Measurements from ENCODE around the gene PRDM16. TPM values are rescaled to one million over a fixed set of nuclear protein-coding genes. Genes with fewer than 3 reads are reported as not detected.

The PRDM16 gene
- total RNA-seq, 2 donors from 2014 or later: 0.79 to 6.1 TPM

- TF ChIP-seq, protein P1, sequence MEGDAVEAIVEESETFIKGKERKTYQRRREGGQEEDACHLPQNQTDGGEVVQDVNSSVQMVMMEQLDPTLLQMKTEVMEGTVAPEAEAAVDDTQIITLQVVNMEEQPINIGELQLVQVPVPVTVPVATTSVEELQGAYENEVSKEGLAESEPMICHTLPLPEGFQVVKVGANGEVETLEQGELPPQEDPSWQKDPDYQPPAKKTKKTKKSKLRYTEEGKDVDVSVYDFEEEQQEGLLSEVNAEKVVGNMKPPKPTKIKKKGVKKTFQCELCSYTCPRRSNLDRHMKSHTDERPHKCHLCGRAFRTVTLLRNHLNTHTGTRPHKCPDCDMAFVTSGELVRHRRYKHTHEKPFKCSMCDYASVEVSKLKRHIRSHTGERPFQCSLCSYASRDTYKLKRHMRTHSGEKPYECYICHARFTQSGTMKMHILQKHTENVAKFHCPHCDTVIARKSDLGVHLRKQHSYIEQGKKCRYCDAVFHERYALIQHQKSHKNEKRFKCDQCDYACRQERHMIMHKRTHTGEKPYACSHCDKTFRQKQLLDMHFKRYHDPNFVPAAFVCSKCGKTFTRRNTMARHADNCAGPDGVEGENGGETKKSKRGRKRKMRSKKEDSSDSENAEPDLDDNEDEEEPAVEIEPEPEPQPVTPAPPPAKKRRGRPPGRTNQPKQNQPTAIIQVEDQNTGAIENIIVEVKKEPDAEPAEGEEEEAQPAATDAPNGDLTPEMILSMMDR (IDR thresholded peaks at IDR 0.05): no peak
- Histone ChIP-seq H3K9ac (ENCODE audit: low read depth in 2 of 2, low read length in 2 of 2) (no peak overlapping the region), H3K4me1 (no peaks in the 10 kb centered on the region), H3K9me3 (no peaks in the 10 kb centered on the region), H3K36me3 (no peaks in the 10 kb centered on the region), H3K4me3 (no peak overlapping the region), H3K27me3 (no peaks in the 10 kb centered on the region), H3K27ac (no peak overlapping the region)
- intact Hi-C loops (cut with DNase I): no loop called here
- DNase-seq: no peak
Measured at GRCh38 chr1:3443807-3444206, 374.8 kb downstream of the PRDM16 start.

DNA sequence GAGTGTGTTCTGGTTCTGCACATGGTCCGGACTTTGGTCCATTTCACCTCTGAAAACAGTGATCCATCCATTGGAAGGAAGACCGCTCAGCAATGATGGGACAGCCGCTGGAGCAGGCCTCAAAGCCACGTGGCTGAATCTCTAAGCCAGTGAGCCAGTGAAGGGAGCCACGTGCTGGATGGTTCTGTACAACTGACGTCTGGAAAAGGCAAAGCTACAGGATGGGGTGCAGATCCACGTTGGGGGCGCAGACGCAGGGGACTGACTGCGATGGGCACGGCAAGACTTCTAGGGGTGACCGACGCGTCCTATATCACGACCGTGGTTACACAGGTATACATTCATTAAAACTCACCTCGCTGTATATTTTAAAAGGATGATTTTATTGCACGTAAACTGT lies 375.3 kb downstream of the PRDM16 start:
- TF ChIP-seq, protein P1 (IDR thresholded peaks at IDR 0.05): no peak
- no peaks in the 10 kb centered on the region for H3K36me3 ChIP-seq
- H3K4me1 ChIP-seq: no peaks in the 10 kb centered on the region
- no peaks in the 10 kb centered on the region for H3K27me3 ChIP-seq
- no peak overlapping the region for H3K27ac ChIP-seq
- no peak for DNase-seq
- intact Hi-C loops (cut with DNase I): no loop called here
- H3K9me3 ChIP-seq: no peaks in the 10 kb centered on the region
- H3K9ac ChIP-seq (ENCODE audit: low read depth in 2 of 2, low read length in 2 of 2): no peak overlapping the region
- no peak overlapping the region for H3K4me3 ChIP-seq

GRCh38 chr1:3444736-3445135 lies 375.7 kb downstream of the PRDM16 start:
- TF ChIP-seq, protein P1 (IDR thresholded peaks at IDR 0.05): no peak

GRCh38 chr1:3450202-3450863 lies 381.3 kb downstream of the PRDM16 start:
- DNase-seq: no peak
- Histone ChIP-seq H3K4me3 (no peak overlapping the region), H3K4me1 (peaks cover 7% of the 10 kb centered on the region), H3K9ac (ENCODE audit: low read depth in 2 of 2, low read length in 2 of 2) (no peak overlapping the region), H3K27me3 (peaks cover 10% of the 10 kb centered on the region), H3K27ac (no peak overlapping the region), H3K9me3 (no peaks in the 10 kb centered on the region), H3K36me3 (no peaks in the 10 kb centered on the region)
- intact Hi-C loops (cut with DNase I): no loop called here
- TF ChIP-seq, protein P1 (IDR thresholded peaks at IDR 0.05): no peak

More at GRCh38 chr1:3444736-3445135, 375.7 kb downstream of the PRDM16 start:
- Histone ChIP-seq H3K27ac (no peak overlapping the region), H3K9me3 (no peaks in the 10 kb centered on the region), H3K36me3 (no peaks in the 10 kb centered on the region), H3K4me3 (no peak overlapping the region), H3K27me3 (no peaks in the 10 kb centered on the region), H3K9ac (ENCODE audit: low read depth in 2 of 2, low read length in 2 of 2) (no peak overlapping the region), H3K4me1 (no peaks in the 10 kb centered on the region)
- intact Hi-C loops (cut with DNase I): no loop called here
- DNase-seq: no peak

GRCh38 chr1:3450983-3451382 lies 382.0 kb downstream of the PRDM16 start:
- no peaks in the 10 kb centered on the region for H3K36me3 ChIP-seq
- peaks cover 10% of the 10 kb centered on the region for H3K27me3 ChIP-seq
- no peak overlapping the region for H3K9ac ChIP-seq (ENCODE audit: low read depth in 2 of 2, low read length in 2 of 2)
- H3K27ac ChIP-seq: no peak overlapping the region
- no peak for DNase-seq
- intact Hi-C loops (cut with DNase I): no loop called here
- no peaks in the 10 kb centered on the region for H3K9me3 ChIP-seq
- H3K4me1 ChIP-seq: peaks cover 12% of the 10 kb centered on the region
- TF ChIP-seq, protein P1 (IDR thresholded peaks at IDR 0.05): no peak
- H3K4me3 ChIP-seq: no peak overlapping the region

Measured in colonic mucosa (tissue), 4 donors.